ENCODE data around the gene CCNY.

The CCNY gene

GRCh38 chr10:35435824-35436223, 99.5 kb downstream of the CCNY start:
- H3K4me3 ChIP-seq (ENCODE audit: low read length): no peak overlapping the region
- H2AFZ ChIP-seq (ENCODE audit: low read length): no peak overlapping the region
- no peaks in the 10 kb centered on the region for H3K9me2 ChIP-seq (replicated peaks; ENCODE audit: insufficient read depth, low read length)
- peaks cover 66% of the 10 kb centered on the region for H3K79me2 ChIP-seq (ENCODE audit: low read length)
- DNase-seq: no peak
- no peak overlapping the region for H3K9ac ChIP-seq (ENCODE audit: low read length)
- H3K9me3 ChIP-seq (replicated peaks; ENCODE audit: insufficient read depth, low read length): no peaks in the 10 kb centered on the region
- peaks cover 14% of the 10 kb centered on the region; the same call in 1 of the 2 replicates for H3F3A ChIP-seq (ENCODE audit: insufficient read depth, low read length)
- H3K27ac ChIP-seq (ENCODE audit: low read length): no peak overlapping the region
- no peaks in the 10 kb centered on the region for H3K27me3 ChIP-seq (replicated peaks; ENCODE audit: insufficient read depth, low read length)
- TF ChIP-seq EZH2phosphoT487 (IDR thresholded peaks at IDR 0.05; ENCODE audit: low read length) (no peak), EZH2 (optimal IDR thresholded peaks at IDR 0.05; ENCODE audit: low read depth, low read length) (no peak), CTCF (IDR thresholded peaks at IDR 0.05; ENCODE audit: low read length) (no peak)
- no peaks in the 10 kb centered on the region for H4K20me1 ChIP-seq (ENCODE audit: insufficient read depth, low read length)
- no peaks in the 10 kb centered on the region for H3K36me3 ChIP-seq (replicated peaks; ENCODE audit: insufficient read depth, low read length)
- peaks cover 17% of the 10 kb centered on the region for H3K4me1 ChIP-seq (ENCODE audit: low read length)
- H3K4me2 ChIP-seq (ENCODE audit: low read depth, low read length): no peak overlapping the region

GRCh38 chr10:35437829-35438228, 101.5 kb downstream of the CCNY start:
- peaks cover 69% of the 10 kb centered on the region for H3K79me2 ChIP-seq (ENCODE audit: low read length)
- no peaks in the 10 kb centered on the region for H3K9me3 ChIP-seq (replicated peaks; ENCODE audit: insufficient read depth, low read length)
- no peaks in the 10 kb centered on the region for H3K9me2 ChIP-seq (replicated peaks; ENCODE audit: insufficient read depth, low read length)
- no peak overlapping the region for H2AFZ ChIP-seq (ENCODE audit: low read length)
- TF ChIP-seq CTCF (IDR thresholded peaks at IDR 0.05; ENCODE audit: low read length) (no peak), EZH2phosphoT487 (IDR thresholded peaks at IDR 0.05; ENCODE audit: low read length) (no peak), EZH2 (optimal IDR thresholded peaks at IDR 0.05; ENCODE audit: low read depth, low read length) (no peak)
- H3K27ac ChIP-seq (ENCODE audit: low read length): no peak overlapping the region
- no peaks in the 10 kb centered on the region for H4K20me1 ChIP-seq (ENCODE audit: insufficient read depth, low read length)
- peaks cover 17% of the 10 kb centered on the region for H3K4me1 ChIP-seq (ENCODE audit: low read length)
- H3F3A ChIP-seq (ENCODE audit: insufficient read depth, low read length): peaks cover 14% of the 10 kb centered on the region; the same call in 1 of the 2 replicates
- no peak overlapping the region for H3K9ac ChIP-seq (ENCODE audit: low read length)
- H3K4me2 ChIP-seq (ENCODE audit: low read depth, low read length): no peak overlapping the region
- H3K27me3 ChIP-seq (replicated peaks; ENCODE audit: insufficient read depth, low read length): no peaks in the 10 kb centered on the region
- no peak for DNase-seq
- H3K36me3 ChIP-seq (replicated peaks; ENCODE audit: insufficient read depth, low read length): no peaks in the 10 kb centered on the region
- H3K4me3 ChIP-seq (ENCODE audit: low read length): no peak overlapping the region

- H3F3A ChIP-seq (ENCODE audit: insufficient read depth, low read length): peaks cover 8% of the 10 kb centered on the region; the same call in 1 of the 2 replicates
- DNase-seq: no peak
- H3K4me1 ChIP-seq (ENCODE audit: low read length): peaks cover 10% of the 10 kb centered on the region
- H3K36me3 ChIP-seq (replicated peaks; ENCODE audit: insufficient read depth, low read length): no peaks in the 10 kb centered on the region
- no peaks in the 10 kb centered on the region for H3K9me2 ChIP-seq (replicated peaks; ENCODE audit: insufficient read depth, low read length)
- H2AFZ ChIP-seq (ENCODE audit: low read length): no peak overlapping the region
- H3K27ac ChIP-seq (ENCODE audit: low read length): no peak overlapping the region
- H3K9ac ChIP-seq (ENCODE audit: low read length): no peak overlapping the region
- H3K4me2 ChIP-seq (ENCODE audit: low read depth, low read length): no peak overlapping the region
- H4K20me1 ChIP-seq (ENCODE audit: insufficient read depth, low read length): no peaks in the 10 kb centered on the region
- H3K27me3 ChIP-seq (replicated peaks; ENCODE audit: insufficient read depth, low read length): no peaks in the 10 kb centered on the region
- no peaks in the 10 kb centered on the region for H3K9me3 ChIP-seq (replicated peaks; ENCODE audit: insufficient read depth, low read length)
- peaks cover 72% of the 10 kb centered on the region for H3K79me2 ChIP-seq (ENCODE audit: low read length)
- TF ChIP-seq EZH2phosphoT487 (IDR thresholded peaks at IDR 0.05; ENCODE audit: low read length): no peak
- TF ChIP-seq EZH2 (optimal IDR thresholded peaks at IDR 0.05; ENCODE audit: low read depth, low read length): no peak
- TF ChIP-seq CTCF (IDR thresholded peaks at IDR 0.05; ENCODE audit: low read length): no peak
- no peak overlapping the region for H3K4me3 ChIP-seq (ENCODE audit: low read length)
These were observed 102.6 kb downstream of the CCNY start for GRCh38 chr10:35438718-35439571.

Measured in MM.1S (cell line).